GM21526 (cell line): ENCODE measurements around the gene FANCM.

ENCODE experiments used
- ATAC-seq: cut with Tn5 transposase; IDR thresholded peaks from one replicate; pipeline ENCODE4 v1.9.1; 2021; ENCODE audit warnings: moderate library complexity; ENCODE audit not compliant: unreplicated experiment, low FRiP score

FANCM gene

GRCh38 chr14:45227566-45227965, 91.8 kb downstream of the FANCM start:
- no peak for ATAC-seq

DNA sequence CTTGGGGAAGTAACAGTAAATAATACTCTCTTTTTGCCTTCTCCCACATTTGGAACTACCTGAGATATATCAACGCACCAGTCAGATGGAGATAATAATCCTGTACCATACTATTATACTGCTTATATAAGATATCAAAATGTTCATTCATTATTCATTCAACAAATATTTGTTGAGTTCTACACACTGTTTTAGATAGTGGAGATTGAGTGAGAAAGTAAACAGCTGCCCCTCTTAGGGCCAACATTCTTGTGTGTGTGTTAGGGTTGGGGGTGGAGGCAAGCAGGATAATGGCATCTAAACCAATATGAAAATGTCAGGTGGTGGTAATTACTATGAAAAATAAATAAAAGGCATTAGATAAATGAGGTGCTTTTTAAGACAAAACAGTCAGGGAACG, 103.3 kb downstream of the FANCM start:
- ATAC-seq, result no peak

- ATAC-seq, result no peak
Observed at GRCh38 chr14:45242706-45243105, 107.0 kb downstream of the FANCM start.

- no peak for ATAC-seq
Observed at GRCh38 chr14:45246151-45246550, 110.4 kb downstream of the FANCM start.

- no peak for ATAC-seq
Observed at GRCh38 chr14:45246691-45247090, 111.0 kb downstream of the FANCM start.

DNA sequence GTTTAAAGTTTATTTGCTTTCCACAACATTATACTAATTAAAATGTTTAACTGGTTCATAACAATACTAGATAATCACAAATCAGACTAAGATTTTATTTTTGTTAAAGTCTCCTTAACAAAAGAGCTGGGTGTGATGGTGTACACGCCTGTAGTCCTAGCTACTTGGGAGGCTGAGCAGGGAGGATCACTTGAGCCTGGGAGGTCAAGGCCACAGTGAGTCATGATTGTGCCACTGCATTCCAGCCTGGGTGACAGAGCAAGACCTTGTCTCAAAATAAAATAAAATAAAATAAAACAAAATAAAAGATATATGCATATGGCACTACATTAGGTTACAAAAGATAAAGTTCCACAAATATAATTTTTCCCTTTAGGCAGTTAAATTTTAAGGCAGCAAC, 111.7 kb downstream of the FANCM start:
- no peak for ATAC-seq

GRCh38 chr14:45249856-45250575, 114.3 kb downstream of the FANCM start:
- peak; percentile 22 for ATAC-seq
